SH-SY5Y (cell line): ENCODE results near the gene TEX13B.

Experiments
- GATA2 ChIP-seq: IDR thresholded peaks from 2 replicates; pipeline ENCODE4 v1.6.1; 2011; ENCODE audit warnings: mild to moderate bottlenecking, low read depth, low read length
- GATA3 ChIP-seq: IDR thresholded peaks from 2 replicates; pipeline ENCODE4 v1.6.1; 2011; ENCODE audit warnings: low read depth, mild to moderate bottlenecking, low read length, moderate library complexity

DNA sequence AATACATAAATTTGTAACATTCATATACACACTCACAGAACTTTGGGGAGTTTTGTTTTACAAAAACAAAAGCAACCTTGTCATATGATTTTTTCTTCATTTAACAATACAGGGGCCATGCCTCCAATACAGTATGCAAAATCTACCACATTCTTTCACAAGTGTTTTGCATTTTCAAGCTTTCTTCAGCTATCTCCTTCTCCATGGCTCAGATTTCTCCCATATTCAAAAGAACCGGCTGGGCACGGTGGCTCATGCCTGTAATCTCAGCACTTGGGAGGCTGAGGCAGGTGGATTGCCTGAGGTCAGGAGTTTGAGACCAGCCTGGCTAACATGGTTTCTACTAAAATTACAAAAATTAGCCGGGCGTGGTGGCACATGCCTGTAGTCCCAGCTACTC lies 4.1 kb downstream of the TEX13B start:
- no peak for TF ChIP-seq GATA2
- no peak for TF ChIP-seq GATA3
